SK-N-SH (cell line): ENCODE results near the gene DERA. TPM values are rescaled to one million over a fixed set of nuclear protein-coding genes. Genes with fewer than 3 reads are reported as not detected.

Source experiments
- CTCF ChIA-PET: fragments of 300-600, 350-600 bp; formaldehyde crosslinking; extraction: SDS; loops from one replicate; lab custom pipeline; 2021; lab: Yijun Ruan, JAX
- POLR2A ChIA-PET: fragments of 350-600 bp; sonication (Branson Sonifier 250); formaldehyde crosslinking; extraction: SDS; loops from one replicate; lab custom pipeline; 2020; ENCODE audit warnings: antibody characterized with exemption, inconsistent platforms; lab: Yijun Ruan, JAX
- DNase-seq: peaks from one replicate; pipeline ENCODE4 v3.0.0; 2012
- H2AFZ ChIP-seq: fragments of 200-600 bp; sonication (generic); 2 replicates; pipeline ENCODE4 v1.8.1; 2016; ENCODE audit warnings: antibody characterized with exemption, mild to moderate bottlenecking, low read depth
- H3F3A ChIP-seq: fragments of 200-600 bp; sonication (generic); replicated peaks from 2 replicates; pipeline ENCODE3; 2016; ENCODE audit warnings: antibody characterized with exemption, mild to moderate bottlenecking; ENCODE audit not compliant: insufficient read depth
- H3K27ac ChIP-seq, 2 experiments: fragments of 200-500 bp in 1 of 2; fragments of 200-600 bp in 1 of 2; sonication (Bioruptor generic) in 1 of 2; sonication (generic), shearing (Covaris generic) in 1 of 2; 2 replicates each; pipeline versions ENCODE4 v1.5.1 to v1.6.1; 2014 to 2016; ENCODE audit warnings: low read depth in 2 of 2, inconsistent platforms in 1 of 2, low read length in 1 of 2, mild to moderate bottlenecking in 1 of 2, mixed read lengths in 1 of 2
- H3K27me3 ChIP-seq: fragments of 200-600 bp; sonication (generic), shearing (Covaris generic); 2 replicates; pipeline ENCODE4 v1.6.1; 2016; ENCODE audit warnings: mixed run types; ENCODE audit not compliant: insufficient read depth
- H3K36me3 ChIP-seq, 2 experiments: fragments of 200-500 bp in 1 of 2; fragments of 200-600 bp in 1 of 2; sonication (Bioruptor generic) in 1 of 2; sonication (generic) in 1 of 2; replicated peaks in 1 of 2; 2 replicates each; pipeline versions ENCODE3 to v1.5.1; 2014 to 2016; ENCODE audit warnings: low read length in 1 of 2, mild to moderate bottlenecking in 1 of 2; ENCODE audit not compliant: insufficient read depth in 2 of 2, control insufficient read depth in 1 of 2
- H3K4me1 ChIP-seq, 2 experiments: fragments of 200-500 bp in 1 of 2; fragments of 200-600 bp in 1 of 2; sonication (Bioruptor generic) in 1 of 2; sonication (generic), shearing (Covaris generic) in 1 of 2; 2 replicates each; pipeline versions ENCODE4 v1.5.1 to v1.6.1; 2014 to 2016; ENCODE audit warnings: low read depth in 1 of 2, low read length in 1 of 2, mixed run types in 1 of 2; ENCODE audit not compliant: insufficient read depth in 2 of 2, control insufficient read depth in 1 of 2
- H3K4me2 ChIP-seq: fragments of 200-600 bp; sonication (generic), shearing (Covaris generic); 2 replicates; pipeline ENCODE4 v1.6.1; 2017; ENCODE audit warnings: mixed run types
- H3K4me3 ChIP-seq, 2 experiments: fragments of 200-500 bp in 1 of 2; fragments of 200-600 bp in 1 of 2; sonication (Bioruptor generic) in 1 of 2; sonication (generic), shearing (Covaris generic) in 1 of 2; 2 replicates each; pipeline versions ENCODE4 v1.5.1 to v1.8.1; 2014 to 2016; ENCODE audit warnings: low read depth in 2 of 2, inconsistent platforms in 1 of 2, low read length in 1 of 2, mild to moderate bottlenecking in 1 of 2, mixed read lengths in 1 of 2, moderate library complexity in 1 of 2
- H3K79me2 ChIP-seq: fragments of 200-600 bp; sonication (generic); 2 replicates; pipeline ENCODE4 v1.8.1; 2017; ENCODE audit warnings: mild to moderate bottlenecking; ENCODE audit not compliant: insufficient read depth
- H3K9ac ChIP-seq: fragments of 200-600 bp; sonication (generic); 2 replicates; pipeline ENCODE4 v1.6.1; 2017; ENCODE audit warnings: mixed run types
- H3K9me2 ChIP-seq: fragments of 200-600 bp; sonication (generic); 2 replicates; pipeline ENCODE4 v1.6.1; 2017; ENCODE audit warnings: mixed run types
- H3K9me3 ChIP-seq: fragments of 200-600 bp; sonication (generic); 2 replicates; pipeline ENCODE4 v1.6.1; 2017; ENCODE audit warnings: mixed run types, mild to moderate bottlenecking, moderate library complexity
- H4K20me1 ChIP-seq: fragments of 200-600 bp; sonication (generic); 2 replicates; pipeline ENCODE4 v1.6.1; 2017; ENCODE audit warnings: mild to moderate bottlenecking, mixed run types; ENCODE audit not compliant: insufficient read depth
- ELF1 ChIP-seq: IDR thresholded peaks from 2 replicates; pipeline ENCODE4 v1.4.0; 2012
- EP300 ChIP-seq, 2 experiments: IDR thresholded peaks; 2 replicates each; pipeline versions ENCODE4 v1.4.0 to v1.6.1; 2012; ENCODE audit warnings: borderline replicate concordance in 1 of 2, low read depth in 1 of 2, low read length in 1 of 2
- EZH2phosphoT487 ChIP-seq: fragments of 200-600 bp; sonication (generic); IDR thresholded peaks from 2 replicates; pipeline ENCODE4 v1.6.1; 2017; ENCODE audit warnings: low read depth, mixed run types, mild to moderate bottlenecking, antibody characterized with exemption, moderate library complexity, borderline replicate concordance
- FOXM1 ChIP-seq: IDR thresholded peaks from 2 replicates; pipeline ENCODE4 v1.4.0; 2012; ENCODE audit warnings: low read depth, mild to moderate bottlenecking
- GABPA ChIP-seq: IDR thresholded peaks from 2 replicates; pipeline ENCODE4 v1.4.0; 2012; ENCODE audit warnings: low read depth, mild to moderate bottlenecking
- GATA2 ChIP-seq: sonication (generic); formaldehyde crosslinking; IDR thresholded peaks from 2 replicates; pipeline ENCODE4 v1.5.0; 2020; ENCODE audit warnings: mild to moderate bottlenecking, missing genetic modification reagents
- JUND ChIP-seq: IDR thresholded peaks from 2 replicates; pipeline ENCODE4 v1.4.0; 2012
- MXI1 ChIP-seq: IDR thresholded peaks from 2 replicates; pipeline ENCODE4 v1.6.1; 2012; ENCODE audit warnings: mild to moderate bottlenecking, low read depth, low read length, improper control_type of control experiment
- NFIC ChIP-seq: IDR thresholded peaks from 2 replicates; pipeline ENCODE4 v1.4.0; 2012; ENCODE audit warnings: borderline replicate concordance
- NRF1 ChIP-seq: IDR thresholded peaks from 2 replicates; pipeline ENCODE4 v1.6.1; 2012; ENCODE audit warnings: low read depth, mild to moderate bottlenecking, low read length
- POLR2AphosphoS5 ChIP-seq: IDR thresholded peaks from 2 replicates; pipeline ENCODE4 v1.6.1; 2012; ENCODE audit warnings: low read depth, low read length
- RAD21 ChIP-seq: IDR thresholded peaks from 2 replicates; pipeline ENCODE4 v1.6.1; 2012; ENCODE audit warnings: mild to moderate bottlenecking, low read length
- RXRA ChIP-seq: IDR thresholded peaks from 2 replicates; pipeline ENCODE4 v1.4.0; 2012; ENCODE audit warnings: low read depth, mild to moderate bottlenecking, borderline replicate concordance
- SIN3A ChIP-seq: IDR thresholded peaks from 2 replicates; pipeline ENCODE4 v1.6.1; 2012; ENCODE audit warnings: low read depth, mild to moderate bottlenecking, low read length, moderate library complexity, borderline replicate concordance
- SMC3 ChIP-seq: IDR thresholded peaks from 2 replicates; pipeline ENCODE4 v1.6.1; 2012; ENCODE audit warnings: low read depth, low read length, improper control_type of control experiment
- WGBS: methylation state at CpG from one replicate; pipeline ENCODE4 v1.1.6; 2017; ENCODE audit warnings: low lambda C conversion rate; 5-methylcytosine and 5-hydroxymethylcytosine counted together
- polyA plus RNA-seq, 3 experiments: library from polyadenylated mRNA; depleted of rRNA; stranded (reverse); fragments of >200 nt; gene quantifications; 2 replicates each; pipeline ENCODE4 v1.2.3, GENCODE V29; 2012
- TF ChIP-seq, protein P1 (sequence below): fragments of 150-350 bp; IDR thresholded peaks from 2 replicates; pipeline ENCODE4 v1.6.1; 2016; ENCODE audit warnings: mild to moderate bottlenecking, low read depth, low read length
- TF ChIP-seq, protein P2 (sequence below): IDR thresholded peaks from 2 replicates; pipeline ENCODE4 v1.4.0; 2012; ENCODE audit warnings: low read depth, borderline replicate concordance
- TF ChIP-seq, protein P3 (sequence below): fragments of 200-600 bp; sonication (generic); IDR thresholded peaks from 2 replicates; pipeline ENCODE4 v1.6.1; 2017; ENCODE audit warnings: antibody characterized with exemption, mild to moderate bottlenecking, moderate library complexity

Gene DERA
- polyA plus RNA-seq, 1 of the 3 experiments (the other 2 are of a cell fraction), result 16.6 TPM

DNA sequence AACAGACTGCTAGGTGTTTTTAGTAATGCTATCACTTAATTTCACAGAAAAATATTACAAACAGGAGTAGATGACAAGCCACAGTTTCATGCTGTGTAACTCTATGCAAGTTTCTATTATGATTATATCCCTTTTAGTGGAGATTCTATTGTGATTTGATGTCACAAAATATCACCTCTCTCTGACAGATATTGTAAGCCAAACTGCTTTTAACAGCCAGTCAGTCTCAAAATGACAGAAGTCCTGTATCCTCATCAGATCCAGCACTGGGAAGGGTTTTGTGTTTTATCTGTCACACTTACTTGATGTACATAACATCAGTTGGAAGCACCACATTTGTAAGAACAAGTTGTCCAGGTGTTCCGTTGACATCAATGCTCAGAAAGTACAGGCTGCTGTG lies 164.8 kb downstream of the DERA start:
- Histone ChIP-seq H3K79me2 (no peaks in the 10 kb centered on the region), H3K9me3 (no peaks in the 10 kb centered on the region), H3K9ac (no peak overlapping the region), H2AFZ (no peak overlapping the region), H3K36me3 (no peaks in the 10 kb centered on the region), H3K4me2 (no peak overlapping the region), H3K4me3 (no peak overlapping the region), H3K27ac (no peak overlapping the region), H3K27me3 (no peaks in the 10 kb centered on the region), H3K4me1 (no peaks in the 10 kb centered on the region), H3F3A (no peaks in the 10 kb centered on the region), H4K20me1 (no peaks in the 10 kb centered on the region), H3K9me2 (no peaks in the 10 kb centered on the region)
- TF ChIP-seq, protein P1, sequence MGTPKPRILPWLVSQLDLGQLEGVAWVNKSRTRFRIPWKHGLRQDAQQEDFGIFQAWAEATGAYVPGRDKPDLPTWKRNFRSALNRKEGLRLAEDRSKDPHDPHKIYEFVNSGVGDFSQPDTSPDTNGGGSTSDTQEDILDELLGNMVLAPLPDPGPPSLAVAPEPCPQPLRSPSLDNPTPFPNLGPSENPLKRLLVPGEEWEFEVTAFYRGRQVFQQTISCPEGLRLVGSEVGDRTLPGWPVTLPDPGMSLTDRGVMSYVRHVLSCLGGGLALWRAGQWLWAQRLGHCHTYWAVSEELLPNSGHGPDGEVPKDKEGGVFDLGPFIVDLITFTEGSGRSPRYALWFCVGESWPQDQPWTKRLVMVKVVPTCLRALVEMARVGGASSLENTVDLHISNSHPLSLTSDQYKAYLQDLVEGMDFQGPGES, result no peak
- no peak for TF ChIP-seq NFIC
- TF ChIP-seq NRF1, result no peak
- no peak for TF ChIP-seq ELF1
- no peak for TF ChIP-seq GABPA
- TF ChIP-seq POLR2AphosphoS5, result no peak
- TF ChIP-seq RXRA, result no peak
- no peak for TF ChIP-seq FOXM1
- no peak for TF ChIP-seq GATA2 (CRISPR knock-in tag)
- TF ChIP-seq EZH2phosphoT487, result no peak
- no peak for TF ChIP-seq SIN3A
- TF ChIP-seq, protein P2, sequence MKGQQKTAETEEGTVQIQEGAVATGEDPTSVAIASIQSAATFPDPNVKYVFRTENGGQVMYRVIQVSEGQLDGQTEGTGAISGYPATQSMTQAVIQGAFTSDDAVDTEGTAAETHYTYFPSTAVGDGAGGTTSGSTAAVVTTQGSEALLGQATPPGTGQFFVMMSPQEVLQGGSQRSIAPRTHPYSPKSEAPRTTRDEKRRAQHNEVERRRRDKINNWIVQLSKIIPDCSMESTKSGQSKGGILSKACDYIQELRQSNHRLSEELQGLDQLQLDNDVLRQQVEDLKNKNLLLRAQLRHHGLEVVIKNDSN, result no peak
- no peak for TF ChIP-seq MXI1
- no peak for TF ChIP-seq JUND
- TF ChIP-seq EP300 (IDR thresholded peaks at IDR 0.05; ENCODE audit: borderline replicate concordance in 1 of 2, low read depth in 1 of 2, low read length in 1 of 2), result no peak
- ChIA-PET POLR2A (no interaction called here), CTCF (interaction anchor here (1.0 to 1.3 kb wide), 4 partner anchors 31 to 1569 kb away, joined by 3 to 4 read pairs (median 3); no protein-coding TSS in a partner anchor)
- WGBS, result 0% methylated on average over 1 of the region's 1 CpG
- DNase-seq, result no peak

DNA sequence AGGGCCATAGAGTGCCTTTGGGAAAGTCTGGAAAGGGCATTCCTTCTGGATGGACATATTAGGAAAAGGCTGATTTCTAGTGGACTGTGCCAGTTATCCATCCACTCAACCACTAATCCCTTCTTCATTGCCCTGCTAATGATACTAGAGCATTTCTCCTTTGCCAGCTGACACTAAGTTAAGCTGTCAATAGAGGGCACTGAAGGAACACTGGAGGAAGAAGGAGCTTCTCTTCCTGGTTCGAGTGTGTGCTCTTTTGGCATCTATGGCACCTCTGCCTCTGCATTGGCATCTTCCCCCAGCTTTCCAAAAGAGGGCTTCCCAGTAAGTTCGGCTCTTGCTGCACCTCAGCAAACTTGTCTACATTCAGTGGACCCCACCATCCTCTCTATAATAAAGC lies 165.4 kb downstream of the DERA start:
- H3K79me2 ChIP-seq, result no peaks in the 10 kb centered on the region
- ChIA-PET POLR2A (no interaction called here), CTCF (interaction anchor here (1.0 to 1.3 kb wide), 6 partner anchors 31 to 1568 kb away, joined by 3 to 5 read pairs (median 4); no protein-coding TSS in a partner anchor)
- H3F3A ChIP-seq, result no peaks in the 10 kb centered on the region
- H3K36me3 ChIP-seq, result no peaks in the 10 kb centered on the region
- peak; percentile 17 for DNase-seq
- H3K27ac ChIP-seq, result no peak overlapping the region
- H4K20me1 ChIP-seq, result no peaks in the 10 kb centered on the region
- TF ChIP-seq, protein P3, sequence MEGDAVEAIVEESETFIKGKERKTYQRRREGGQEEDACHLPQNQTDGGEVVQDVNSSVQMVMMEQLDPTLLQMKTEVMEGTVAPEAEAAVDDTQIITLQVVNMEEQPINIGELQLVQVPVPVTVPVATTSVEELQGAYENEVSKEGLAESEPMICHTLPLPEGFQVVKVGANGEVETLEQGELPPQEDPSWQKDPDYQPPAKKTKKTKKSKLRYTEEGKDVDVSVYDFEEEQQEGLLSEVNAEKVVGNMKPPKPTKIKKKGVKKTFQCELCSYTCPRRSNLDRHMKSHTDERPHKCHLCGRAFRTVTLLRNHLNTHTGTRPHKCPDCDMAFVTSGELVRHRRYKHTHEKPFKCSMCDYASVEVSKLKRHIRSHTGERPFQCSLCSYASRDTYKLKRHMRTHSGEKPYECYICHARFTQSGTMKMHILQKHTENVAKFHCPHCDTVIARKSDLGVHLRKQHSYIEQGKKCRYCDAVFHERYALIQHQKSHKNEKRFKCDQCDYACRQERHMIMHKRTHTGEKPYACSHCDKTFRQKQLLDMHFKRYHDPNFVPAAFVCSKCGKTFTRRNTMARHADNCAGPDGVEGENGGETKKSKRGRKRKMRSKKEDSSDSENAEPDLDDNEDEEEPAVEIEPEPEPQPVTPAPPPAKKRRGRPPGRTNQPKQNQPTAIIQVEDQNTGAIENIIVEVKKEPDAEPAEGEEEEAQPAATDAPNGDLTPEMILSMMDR, result peak; percentile 40
- peak; percentile 63 for TF ChIP-seq RAD21
- no peak for TF ChIP-seq SMC3
- H3K4me2 ChIP-seq, result no peak overlapping the region
- no peak overlapping the region for H3K4me3 ChIP-seq
- H3K27me3 ChIP-seq, result no peaks in the 10 kb centered on the region
- no peaks in the 10 kb centered on the region for H3K4me1 ChIP-seq
- no peak overlapping the region for H2AFZ ChIP-seq
- no peak overlapping the region for H3K9ac ChIP-seq
- H3K9me3 ChIP-seq, result no peaks in the 10 kb centered on the region
- no peaks in the 10 kb centered on the region for H3K9me2 ChIP-seq
- WGBS, result 4% methylated on average over 2 of the region's 2 CpGs
